Sigmoid colon (tissue), 7 donors: ENCODE results near the gene RERG. TPM values are rescaled to one million over a fixed set of nuclear protein-coding genes. Genes with fewer than 3 reads are reported as not detected.

ENCODE experiments used
- DNase-seq: peaks from one replicate; pipeline ENCODE4 v3.0.0-alpha.2; 2019
- H3K27ac ChIP-seq, 4 donors: fragments of 200-600 bp; sonication (generic); one replicate each; pipeline ENCODE4 v1.5.1; 2016 to 2019; ENCODE audit warnings: mild to moderate bottlenecking in 1 of 4
- H3K27me3 ChIP-seq, 3 donors: fragments of 200-600 bp; sonication (generic); one replicate each; pipeline ENCODE4 v1.5.1; 2019; ENCODE audit warnings: mild to moderate bottlenecking in 1 of 3
- H3K36me3 ChIP-seq, 4 donors: fragments of 200-600 bp; sonication (generic); one replicate each; pipeline ENCODE4 v1.5.1; 2016 to 2019
- H3K4me1 ChIP-seq, 4 donors: fragments of 200-600 bp; sonication (generic); one replicate each; pipeline ENCODE4 v1.5.1; 2017 to 2019
- H3K4me3 ChIP-seq, 4 donors: fragments of 200-600 bp; sonication (generic); one replicate each; pipeline ENCODE4 v1.5.1; 2017 to 2019; ENCODE audit warnings: mild to moderate bottlenecking in 2 of 4, moderate library complexity in 1 of 4
- H3K9me3 ChIP-seq, 4 donors: fragments of 200-600 bp in 3 of 4; sonication (generic) in 3 of 4; one replicate each; pipeline versions ENCODE4 v1.5.1 to v1.6.1; 2013 to 2019
- EP300 ChIP-seq, 4 donors: sonication (generic); formaldehyde crosslinking; IDR thresholded peaks; one replicate each; pipeline ENCODE4 v1.6.1; 2017; ENCODE audit warnings: antibody characterized with exemption in 4 of 4
- POLR2A ChIP-seq, 2 donors: fragments of 450-650 bp; IDR thresholded peaks; one replicate each; pipeline ENCODE4 v1.6.1; 2016; ENCODE audit warnings: antibody characterized with exemption in 2 of 2, mild to moderate bottlenecking in 2 of 2, moderate library complexity in 2 of 2
- POLR2AphosphoS5 ChIP-seq, 4 donors: sonication (generic); formaldehyde crosslinking; IDR thresholded peaks; one replicate each; pipeline ENCODE4 v1.6.1; 2017; ENCODE audit warnings: antibody characterized with exemption in 4 of 4
- WGBS, 2 donors: extraction: QIAGEN DNeasy Blood & Tissue Kit; methylation state at CpG; one replicate each; pipeline ENCODE4 v1.1.7; 2013; 5-methylcytosine and 5-hydroxymethylcytosine counted together
- intact Hi-C: fragments of 100-400 bp; cut with DNase I; formaldehyde crosslinking; loops from one replicate; pipeline ENCODE4 v1.15.1; 2023
- polyA plus RNA-seq, 3 donors: library from polyadenylated mRNA; stranded (reverse); fragments of 200-250 nt; gene quantifications; one replicate each; pipeline ENCODE4 v1.2.3, GENCODE V29; 2013
- total RNA-seq, 4 donors: library from RNA; depleted of rRNA; stranded (reverse); fragments of >200 nt; gene quantifications; one replicate each; pipeline ENCODE4 v1.1.0, GENCODE V29; 2016
- TF ChIP-seq, protein P1 (sequence below), 4 experiments: fragments of 450-650 bp in 3 of 4; fragments of 200-600 bp in 1 of 4; IDR thresholded peaks; one replicate each; pipeline ENCODE4 v1.5.1; 2016 to 2019; ENCODE audit warnings: antibody characterized with exemption in 4 of 4, mild to moderate bottlenecking in 3 of 4, moderate library complexity in 2 of 4
- donor health status: healthy with polysubstance abuse.
- donor health status: Bipolar disorder and iron deficiency.
- donor health status: healthy.

Gene RERG
- total and polyA plus RNA-seq, 7 donors, result 1.4 to 104 (median 69.9) TPM

DNA sequence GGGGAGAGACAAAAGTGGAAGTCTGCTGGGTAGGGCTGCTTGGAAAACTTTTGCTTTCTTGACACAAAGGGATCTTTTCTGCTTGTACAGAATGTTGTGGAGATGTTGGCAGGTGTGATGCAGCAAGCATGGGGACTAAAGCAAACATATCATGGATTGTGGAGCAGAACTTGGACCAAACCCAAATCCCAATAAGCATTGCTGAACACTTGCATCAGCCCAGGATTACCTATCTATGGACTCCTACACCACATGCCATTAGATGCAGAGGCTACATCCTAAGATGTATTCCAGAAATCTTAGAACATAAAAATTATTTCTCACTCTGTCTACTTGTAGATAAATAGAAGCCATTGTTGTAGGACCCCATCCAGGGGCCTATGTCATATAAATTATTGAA, 44.7 kb upstream of the RERG start:
- intact Hi-C loops, result loop anchor here (5.0 kb wide), 1 partner anchor 269 kb away; no protein-coding TSS in a partner anchor
- DNase-seq, result no peak
- Histone ChIP-seq H3K4me3 (no peak overlapping the region), H3K27me3 (no peaks in the 10 kb centered on the region), H3K9me3 (no peaks in the 10 kb centered on the region), H3K27ac (no peak overlapping the region), H3K36me3 (no peaks in the 10 kb centered on the region), H3K4me1 (peaks cover 0 to 8% (median 4%) of the 10 kb centered on the region in 4 donors)
- no peak for TF ChIP-seq EP300 (IDR thresholded peaks at IDR 0.05)
- TF ChIP-seq, protein P1, sequence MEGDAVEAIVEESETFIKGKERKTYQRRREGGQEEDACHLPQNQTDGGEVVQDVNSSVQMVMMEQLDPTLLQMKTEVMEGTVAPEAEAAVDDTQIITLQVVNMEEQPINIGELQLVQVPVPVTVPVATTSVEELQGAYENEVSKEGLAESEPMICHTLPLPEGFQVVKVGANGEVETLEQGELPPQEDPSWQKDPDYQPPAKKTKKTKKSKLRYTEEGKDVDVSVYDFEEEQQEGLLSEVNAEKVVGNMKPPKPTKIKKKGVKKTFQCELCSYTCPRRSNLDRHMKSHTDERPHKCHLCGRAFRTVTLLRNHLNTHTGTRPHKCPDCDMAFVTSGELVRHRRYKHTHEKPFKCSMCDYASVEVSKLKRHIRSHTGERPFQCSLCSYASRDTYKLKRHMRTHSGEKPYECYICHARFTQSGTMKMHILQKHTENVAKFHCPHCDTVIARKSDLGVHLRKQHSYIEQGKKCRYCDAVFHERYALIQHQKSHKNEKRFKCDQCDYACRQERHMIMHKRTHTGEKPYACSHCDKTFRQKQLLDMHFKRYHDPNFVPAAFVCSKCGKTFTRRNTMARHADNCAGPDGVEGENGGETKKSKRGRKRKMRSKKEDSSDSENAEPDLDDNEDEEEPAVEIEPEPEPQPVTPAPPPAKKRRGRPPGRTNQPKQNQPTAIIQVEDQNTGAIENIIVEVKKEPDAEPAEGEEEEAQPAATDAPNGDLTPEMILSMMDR (IDR thresholded peaks at IDR 0.05), result no peak
- TF ChIP-seq POLR2A (IDR thresholded peaks at IDR 0.05), result no peak
- TF ChIP-seq POLR2AphosphoS5 (IDR thresholded peaks at IDR 0.05), result no peak

DNA sequence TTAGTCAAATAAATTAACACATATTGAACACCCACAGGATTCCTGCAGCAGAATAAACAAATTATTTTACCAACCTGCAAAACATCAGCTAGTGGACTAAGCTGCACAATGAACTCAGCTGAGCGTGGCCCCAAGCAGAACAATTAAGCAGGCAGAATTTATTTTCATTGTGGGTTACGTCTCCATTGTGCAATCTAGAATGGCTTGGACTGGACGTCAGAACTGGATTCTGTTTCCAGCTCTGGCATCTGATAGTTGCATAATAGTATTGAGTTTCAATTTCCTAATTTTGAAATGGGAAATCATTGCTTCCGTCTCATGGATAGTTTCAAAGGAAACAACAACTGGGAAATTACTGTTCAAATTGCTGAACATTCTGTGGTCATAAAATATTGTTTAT, 35.5 kb upstream of the RERG start:
- 62 to 64% methylated on average over 4 of the region's 4 CpGs for WGBS, 2 donors
- peak overlapping the region in 1 of 4 donors; percentile 33 for H3K27ac ChIP-seq
- H3K9me3 ChIP-seq, result no peaks in the 10 kb centered on the region
- no peaks in the 10 kb centered on the region for H3K4me1 ChIP-seq
- H3K36me3 ChIP-seq, result no peaks in the 10 kb centered on the region
- TF ChIP-seq POLR2AphosphoS5 (IDR thresholded peaks at IDR 0.05), result peak in 3 of 4 donors; percentile 20 to 58 (median 36)
- TF ChIP-seq, protein P1 (IDR thresholded peaks at IDR 0.05), result no peak
- peak; percentile 69 for DNase-seq
- intact Hi-C loops, result no loop called here
- no peak overlapping the region for H3K4me3 ChIP-seq
- H3K27me3 ChIP-seq, result no peaks in the 10 kb centered on the region

DNA sequence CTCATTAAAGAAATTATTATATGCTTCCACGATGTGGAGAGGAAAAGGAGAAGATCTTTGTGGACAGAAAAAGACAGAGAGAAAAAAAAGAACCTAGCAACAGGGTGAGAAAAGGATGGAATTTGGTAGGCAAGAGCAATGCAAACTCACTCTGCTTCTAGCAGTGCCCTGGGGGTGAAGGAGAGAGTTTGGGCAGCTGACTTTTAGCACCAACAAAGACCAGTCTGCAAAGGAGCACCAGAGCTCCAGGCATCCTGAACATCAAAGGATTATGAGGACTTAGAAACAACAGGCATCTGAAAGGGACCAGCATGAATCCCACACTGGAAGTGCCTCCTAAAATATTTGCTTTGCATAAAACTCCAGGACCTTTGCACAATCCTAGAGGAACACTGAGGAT, 32.8 kb upstream of the RERG start:
- no peak for DNase-seq
- 47 to 69% methylated on average over 1 of the region's 1 CpG for WGBS, 2 donors
- Histone ChIP-seq H3K27ac (no peak overlapping the region), H3K9me3 (no peaks in the 10 kb centered on the region), H3K4me3 (no peak overlapping the region), H3K27me3 (no peaks in the 10 kb centered on the region), H3K4me1 (no peaks in the 10 kb centered on the region), H3K36me3 (no peaks in the 10 kb centered on the region)
- no peak for TF ChIP-seq POLR2AphosphoS5 (IDR thresholded peaks at IDR 0.05)
- TF ChIP-seq POLR2A (IDR thresholded peaks at IDR 0.05), result no peak
- TF ChIP-seq, protein P1 (IDR thresholded peaks at IDR 0.05), result no peak
- TF ChIP-seq EP300 (IDR thresholded peaks at IDR 0.05), result no peak
- intact Hi-C loops, result no loop called here

- DNase-seq, result no peak
- no peak overlapping the region for H3K4me3 ChIP-seq
Measured at GRCh38 chr12:15244926-15245325, 23.7 kb upstream of the RERG start.

GRCh38 chr12:15244341-15244740, 23.1 kb upstream of the RERG start:
- Histone ChIP-seq H3K9me3 (no peaks in the 10 kb centered on the region), H3K27me3 (no peaks in the 10 kb centered on the region), H3K4me1 (no peaks in the 10 kb centered on the region), H3K27ac (no peak overlapping the region), H3K36me3 (no peaks in the 10 kb centered on the region), H3K4me3 (no peak overlapping the region)
- no peak for TF ChIP-seq POLR2A (IDR thresholded peaks at IDR 0.05)
- TF ChIP-seq POLR2AphosphoS5 (IDR thresholded peaks at IDR 0.05), result no peak
- no peak for TF ChIP-seq EP300 (IDR thresholded peaks at IDR 0.05)
- TF ChIP-seq, protein P1 (IDR thresholded peaks at IDR 0.05), result no peak
- no peak for DNase-seq
- intact Hi-C loops, result no loop called here
- WGBS, 2 donors, result 49 to 57% methylated on average over 2 of the region's 2 CpGs

More at GRCh38 chr12:15244926-15245325, 23.7 kb upstream of the RERG start:
- H3K27ac ChIP-seq, result no peak overlapping the region
- no peaks in the 10 kb centered on the region for H3K36me3 ChIP-seq
- H3K9me3 ChIP-seq, result no peaks in the 10 kb centered on the region
- H3K27me3 ChIP-seq, result no peaks in the 10 kb centered on the region
- WGBS, 2 donors, result 80 to 89% methylated on average over 4 of the region's 4 CpGs
- TF ChIP-seq EP300 (IDR thresholded peaks at IDR 0.05) (no peak), POLR2AphosphoS5 (IDR thresholded peaks at IDR 0.05) (no peak), POLR2A (IDR thresholded peaks at IDR 0.05) (no peak)
- TF ChIP-seq, protein P1 (IDR thresholded peaks at IDR 0.05), result no peak
- intact Hi-C loops, result no loop called here
- H3K4me1 ChIP-seq, result no peaks in the 10 kb centered on the region
